Natural killer cell (primary cell): ENCODE results near the gene KCNK10. TPM values are rescaled to one million over a fixed set of nuclear protein-coding genes. Genes with fewer than 3 reads are reported as not detected.

Source experiments
- ATAC-seq, 3 donors: fragments of 150-1000 bp in 2 of 3; fragments of 200-7000 bp in 1 of 3; cut with Tn5 transposase; 1 replicate in 1 of 3; 2 replicates in 2 of 3; pipeline ENCODE4 v1.10.0; 2021; ENCODE audit warnings: mild to moderate bottlenecking in 2 of 3, moderate library complexity in 2 of 3
- DNase-seq, 2 donors: peaks; one replicate each; pipeline versions ENCODE4 v3.0.0 to v3.0.0-alpha.2; 2013 to 2021; ENCODE audit warnings: mixed read lengths in 1 of 2
- H3K27ac ChIP-seq: one replicate; pipeline ENCODE4 v1.5.1; 2013; ENCODE audit warnings: mild to moderate bottlenecking, low read length
- H3K27me3 ChIP-seq: one replicate; pipeline ENCODE4 v1.6.1; 2013; ENCODE audit warnings: low read length; ENCODE audit not compliant: control insufficient read depth, insufficient read depth
- H3K36me3 ChIP-seq: one replicate; pipeline ENCODE4 v1.6.1; 2013; ENCODE audit warnings: low read length; ENCODE audit not compliant: control insufficient read depth, insufficient read depth
- H3K4me1 ChIP-seq: one replicate; pipeline ENCODE4 v1.6.1; 2013; ENCODE audit warnings: low read length; ENCODE audit not compliant: control insufficient read depth, insufficient read depth
- H3K4me3 ChIP-seq: one replicate; pipeline ENCODE4 v1.5.1; 2013; ENCODE audit warnings: low read length
- H3K9me3 ChIP-seq: one replicate; pipeline ENCODE4 v1.6.1; 2013; ENCODE audit warnings: low read length; ENCODE audit not compliant: control insufficient read depth, insufficient read depth
- H3K27ac Mint-ChIP-seq, 2 donors: one replicate each; pipeline ENCODE4 v1.8.0; 2022; ENCODE audit warnings: mild to moderate bottlenecking in 2 of 2, mixed read lengths in 2 of 2, moderate library complexity in 1 of 2
- H3K27me3 Mint-ChIP-seq, 2 donors: one replicate each; pipeline ENCODE4 v1.8.0; 2022; ENCODE audit warnings: low read depth in 2 of 2, mixed read lengths in 2 of 2
- H3K36me3 Mint-ChIP-seq: one replicate; pipeline ENCODE4 v1.8.0; 2022; ENCODE audit warnings: mixed read lengths
- H3K4me1 Mint-ChIP-seq, 2 donors: one replicate each; pipeline ENCODE4 v1.8.0; 2022; ENCODE audit warnings: mixed read lengths in 2 of 2
- H3K4me3 Mint-ChIP-seq: one replicate; pipeline ENCODE4 v1.8.0; 2022; ENCODE audit warnings: mild to moderate bottlenecking, moderate library complexity, mixed read lengths
- H3K9me3 Mint-ChIP-seq, 2 donors: one replicate each; pipeline ENCODE4 v1.8.0; 2022; ENCODE audit warnings: mixed read lengths in 2 of 2
- whole genome bisulfite sequencing: methylation state at CpG from one replicate; pipeline ENCODE4 v1.1.7; 2013; ENCODE audit warnings: missing lambda C conversion rate; ENCODE audit not compliant: insufficient coverage; 5-methylcytosine and 5-hydroxymethylcytosine counted together
- intact Hi-C: fragments of 100-400 bp; cut with micrococcal nuclease; formaldehyde crosslinking; loops from one replicate; pipeline ENCODE4 v1.14.2; 2022
- total RNA-seq, 4 donors: library from RNA; stranded (reverse); fragments of 120-200 nt in 1 of 4; gene quantifications; one replicate each; pipeline versions ENCODE4 v1.2.3 to v1.2.4, GENCODE V29; 2013 to 2022
- TF ChIP-seq, protein P1 (sequence below): fragments of 200-600 bp; IDR thresholded peaks from one replicate; pipeline ENCODE4 v1.8.0; 2022; ENCODE audit warnings: antibody characterized with exemption

KCNK10 gene
- total RNA-seq, 3 donors from 2014 or later (not counting 1 experiment from before 2014, with no cell fraction given) = not detected

DNA sequence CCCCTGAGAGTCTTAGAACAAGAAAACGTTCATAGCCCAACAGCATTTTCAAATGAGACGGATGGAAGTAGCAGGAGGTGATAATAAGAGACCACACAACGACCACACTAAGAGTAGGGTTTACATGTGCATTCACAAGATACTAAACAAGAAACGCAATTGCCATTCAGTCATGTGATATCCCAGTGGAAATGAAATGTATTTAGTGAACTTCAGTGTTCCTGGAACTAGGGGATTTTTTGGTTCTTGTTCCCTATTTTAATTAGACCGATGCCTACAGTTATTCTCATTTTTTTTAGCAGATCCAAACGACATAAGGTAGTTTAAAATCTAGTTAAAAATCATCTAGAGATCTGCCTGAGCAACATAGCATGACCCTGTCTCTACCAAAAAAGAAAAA, 168.1 kb downstream of the KCNK10 start:
- no peak for DNase-seq
- 87% methylated on average over 3 of the region's 6 CpGs for WGBS
- H3K4me1 Mint-ChIP-seq = no peaks in the 10 kb centered on the region
- ATAC-seq = no peak
- Histone ChIP-seq H3K4me1 (no peaks in the 10 kb centered on the region), H3K36me3 (no peaks in the 10 kb centered on the region), H3K27ac (no peak overlapping the region), H3K27me3 (no peaks in the 10 kb centered on the region), H3K4me3 (no peak overlapping the region), H3K9me3 (no peaks in the 10 kb centered on the region)
- intact Hi-C loops = no loop called here
- H3K9me3 Mint-ChIP-seq = no peaks in the 10 kb centered on the region
- H3K36me3 Mint-ChIP-seq = no peaks in the 10 kb centered on the region
- peaks cover 6 to 10% of the 10 kb centered on the region in 2 donors for H3K27me3 Mint-ChIP-seq
- TF ChIP-seq, protein P1, sequence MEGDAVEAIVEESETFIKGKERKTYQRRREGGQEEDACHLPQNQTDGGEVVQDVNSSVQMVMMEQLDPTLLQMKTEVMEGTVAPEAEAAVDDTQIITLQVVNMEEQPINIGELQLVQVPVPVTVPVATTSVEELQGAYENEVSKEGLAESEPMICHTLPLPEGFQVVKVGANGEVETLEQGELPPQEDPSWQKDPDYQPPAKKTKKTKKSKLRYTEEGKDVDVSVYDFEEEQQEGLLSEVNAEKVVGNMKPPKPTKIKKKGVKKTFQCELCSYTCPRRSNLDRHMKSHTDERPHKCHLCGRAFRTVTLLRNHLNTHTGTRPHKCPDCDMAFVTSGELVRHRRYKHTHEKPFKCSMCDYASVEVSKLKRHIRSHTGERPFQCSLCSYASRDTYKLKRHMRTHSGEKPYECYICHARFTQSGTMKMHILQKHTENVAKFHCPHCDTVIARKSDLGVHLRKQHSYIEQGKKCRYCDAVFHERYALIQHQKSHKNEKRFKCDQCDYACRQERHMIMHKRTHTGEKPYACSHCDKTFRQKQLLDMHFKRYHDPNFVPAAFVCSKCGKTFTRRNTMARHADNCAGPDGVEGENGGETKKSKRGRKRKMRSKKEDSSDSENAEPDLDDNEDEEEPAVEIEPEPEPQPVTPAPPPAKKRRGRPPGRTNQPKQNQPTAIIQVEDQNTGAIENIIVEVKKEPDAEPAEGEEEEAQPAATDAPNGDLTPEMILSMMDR = no peak
- no peak overlapping the region for H3K4me3 Mint-ChIP-seq
- H3K27ac Mint-ChIP-seq = no peak overlapping the region

- TF ChIP-seq, protein P1 = no peak
- H3K27ac ChIP-seq = no peak overlapping the region
- no peak overlapping the region for H3K4me3 ChIP-seq
- Mint-ChIP-seq H3K4me1 (no peaks in the 10 kb centered on the region), H3K9me3 (no peaks in the 10 kb centered on the region), H3K36me3 (no peaks in the 10 kb centered on the region), H3K27ac (no peak overlapping the region), H3K27me3 (peaks cover 6 to 10% of the 10 kb centered on the region in 2 donors), H3K4me3 (no peak overlapping the region)
- intact Hi-C loops = no loop called here
- H3K27me3 ChIP-seq = no peaks in the 10 kb centered on the region
- no peaks in the 10 kb centered on the region for H3K4me1 ChIP-seq
- WGBS = 99% methylated on average over 4 of the region's 4 CpGs
- no peaks in the 10 kb centered on the region for H3K36me3 ChIP-seq
- ATAC-seq (no peak), DNase-seq (no peak)
- H3K9me3 ChIP-seq = no peaks in the 10 kb centered on the region
Measured at GRCh38 chr14:88154321-88154720, 168.7 kb downstream of the KCNK10 start.

- intact Hi-C loops = no loop called here
- 92% methylated on average over 8 of the region's 8 CpGs for WGBS
- Mint-ChIP-seq H3K4me3 (no peak overlapping the region), H3K9me3 (no peaks in the 10 kb centered on the region), H3K36me3 (no peaks in the 10 kb centered on the region), H3K27ac (no peak overlapping the region), H3K27me3 (peaks cover 3 to 14% of the 10 kb centered on the region in 2 donors), H3K4me1 (no peaks in the 10 kb centered on the region)
- TF ChIP-seq, protein P1 = no peak
- Histone ChIP-seq H3K36me3 (no peaks in the 10 kb centered on the region), H3K27ac (no peak overlapping the region), H3K9me3 (no peaks in the 10 kb centered on the region), H3K27me3 (no peaks in the 10 kb centered on the region), H3K4me3 (no peak overlapping the region), H3K4me1 (no peaks in the 10 kb centered on the region)
- no peak for DNase-seq
- no peak for ATAC-seq
Measured at GRCh38 chr14:88146881-88147649, 176.0 kb downstream of the KCNK10 start.

- TF ChIP-seq, protein P1 = no peak
- Mint-ChIP-seq H3K4me3 (no peak overlapping the region), H3K36me3 (no peaks in the 10 kb centered on the region), H3K9me3 (no peaks in the 10 kb centered on the region), H3K4me1 (no peaks in the 10 kb centered on the region), H3K27ac (no peak overlapping the region), H3K27me3 (peaks cover 0 to 1% of the 10 kb centered on the region in 2 donors)
- Histone ChIP-seq H3K27me3 (no peaks in the 10 kb centered on the region), H3K4me3 (no peak overlapping the region), H3K27ac (no peak overlapping the region), H3K4me1 (no peaks in the 10 kb centered on the region), H3K36me3 (no peaks in the 10 kb centered on the region), H3K9me3 (no peaks in the 10 kb centered on the region)
- WGBS = 85% methylated on average over 2 of the region's 2 CpGs
- no peak for ATAC-seq
- intact Hi-C loops = no loop called here
- peak in 1 of 2 donors; percentile 10 for DNase-seq
Measured at GRCh38 chr14:88143810-88144209, 179.3 kb downstream of the KCNK10 start.
